Left hindlimb (tissue), 1 donor: Measurements from ENCODE around the gene HDAC1.

Experiments
- DNase-seq: peaks from one replicate; pipeline ENCODE4 v3.0.0-alpha.2; 2018

The HDAC1 gene

DNA sequence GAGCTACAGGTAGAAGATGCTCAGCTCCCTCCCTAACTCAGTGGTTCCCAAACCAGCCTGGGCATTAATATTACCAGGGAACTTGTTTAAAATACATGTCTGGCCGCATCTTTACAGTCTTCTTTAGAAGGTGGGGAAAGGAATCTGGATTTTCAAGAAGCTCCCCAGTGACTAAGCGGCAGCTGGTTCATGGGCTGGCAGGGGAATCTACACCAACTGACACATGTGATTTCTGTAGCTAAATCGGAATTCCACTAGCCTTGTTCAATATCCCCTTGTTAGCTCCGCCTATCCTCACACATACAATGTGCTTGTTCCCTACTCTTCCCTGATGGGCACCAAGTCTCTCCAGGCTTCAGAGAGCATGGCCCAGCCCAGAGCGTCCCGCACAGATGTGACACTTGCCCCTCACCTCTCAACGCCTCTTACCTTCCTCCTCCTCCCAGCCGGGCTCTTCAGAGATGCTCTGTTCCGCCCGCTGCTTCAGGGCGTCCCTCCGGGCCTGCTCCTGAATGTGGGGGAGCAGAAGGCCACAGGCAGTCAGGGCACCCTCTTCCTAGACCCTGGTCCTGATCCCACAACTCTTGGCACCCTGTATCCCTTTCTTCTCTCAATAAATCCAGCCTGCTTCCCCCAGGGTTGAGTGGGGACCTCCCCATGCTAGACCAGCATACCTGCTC, 85.8 kb downstream of the HDAC1 start:
- DNase-seq: no peak

GRCh38 chr1:32380057-32380456, 88.2 kb downstream of the HDAC1 start:
- no peak for DNase-seq
